HAP-1 (cell line): ENCODE measurements around the gene RETREG3.
A peak's percentile ranks its signal among the peaks of the same experiment; 100 is the strongest.
"Not testable (repeated sequence)": the region's sequence is repeated elsewhere in the genome, so short reads cannot be mapped to it uniquely, and the experiment has no call there.

Experiments
- DNase-seq, 2 experiments: peaks; one replicate each; pipeline ENCODE4 v3.0.0-alpha.2; 2016 to 2020; ENCODE audit warnings: low spot score in 2 of 2
- H3K27me3 ChIP-seq: fragments of 250-450 bp; sonication (Bioruptor Pico); 2 replicates; pipeline ENCODE4 v1.5.1; 2020; ENCODE audit warnings: low read depth, mild to moderate bottlenecking, moderate library complexity
- H3K36me3 ChIP-seq: fragments of 250-450 bp; sonication (Bioruptor Pico); replicated peaks from 2 replicates; pipeline ENCODE4 v1.5.1; 2020; ENCODE audit warnings: mild to moderate bottlenecking
- H3K4me1 ChIP-seq: fragments of 250-450 bp; sonication (Bioruptor Pico); 2 replicates; pipeline ENCODE4 v1.5.1; 2020; ENCODE audit warnings: mild to moderate bottlenecking
- H3K4me3 ChIP-seq: fragments of 250-450 bp; sonication (Bioruptor Pico); 2 replicates; pipeline ENCODE4 v1.5.1; 2020; ENCODE audit warnings: mild to moderate bottlenecking, moderate library complexity
- H3K9me3 ChIP-seq: fragments of 250-450 bp; sonication (Bioruptor Pico); 2 replicates; pipeline ENCODE4 v1.5.1; 2020; ENCODE audit warnings: mild to moderate bottlenecking, moderate library complexity
- in situ Hi-C: fragments of 300-500 bp; cut with MboI; formaldehyde crosslinking; loops from 3 replicates; pipeline ENCODE4 v1.14.3; 2020; ENCODE audit warnings: low sequenced_read_pairs, inconsistent platforms, mixed read lengths

RETREG3 gene

DNA sequence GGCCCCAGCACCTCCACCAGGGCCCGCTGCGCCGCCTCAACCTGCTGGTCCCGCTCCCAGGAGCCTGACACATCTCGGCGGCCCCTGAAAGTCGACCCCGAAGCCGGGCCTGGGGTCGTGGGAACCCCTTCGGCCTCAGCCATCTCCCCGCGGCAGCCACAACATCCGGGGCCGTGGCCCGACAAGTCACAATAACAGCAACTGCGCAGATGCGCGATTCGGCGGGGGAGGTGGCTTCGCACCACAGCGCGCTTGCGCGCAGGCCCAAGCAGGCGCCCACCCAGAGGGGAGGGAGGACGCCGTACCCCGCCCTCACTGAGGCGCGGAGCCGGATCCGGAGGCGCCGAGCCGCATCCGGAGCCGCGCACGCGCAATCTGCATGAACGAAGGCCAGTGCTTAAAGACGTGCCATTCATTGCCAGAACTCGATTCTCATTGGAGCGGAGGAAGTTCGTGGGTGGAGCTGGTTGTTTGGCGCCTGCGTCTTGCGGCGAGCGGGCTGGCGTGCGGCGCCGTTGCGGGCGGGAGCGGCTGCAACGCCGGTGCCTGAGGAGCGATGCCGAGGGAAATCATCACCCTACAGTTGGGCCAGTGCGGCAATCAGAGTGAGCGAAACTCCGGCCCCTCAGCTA, at the start of gene RETREG3, which contains the start of gene TUBG1:
Gene RETREG3 (minus strand): TSS at position 193 of the 632 bp plus-strand sequence. CDS start 50 bp downstream, at position 143.
Gene TUBG1 (plus strand): TSS at position 502 of the 632 bp plus-strand sequence. CDS start 55 bp downstream, at position 557.
- in situ Hi-C loops: no loop called here
- peak within 1 kb of the TSS; percentile 97 for H3K4me3 ChIP-seq
- H3K9me3 ChIP-seq: no peaks in the 10 kb centered on the region
- peaks cover 15% of the 10 kb centered on the region for H3K4me1 ChIP-seq
- peak; percentile 97 to 99 for DNase-seq
- no peaks in the 10 kb centered on the region for H3K27me3 ChIP-seq
- peaks cover 29% of the 10 kb centered on the region for H3K36me3 ChIP-seq

GRCh38 chr17:42657824-42658588, 48.8 kb upstream of the RETREG3 start:
- Histone ChIP-seq H3K4me3 (no peak overlapping the region), H3K27me3 (no peaks in the 10 kb centered on the region), H3K36me3 (no peaks in the 10 kb centered on the region), H3K4me1 (peaks cover 15% of the 10 kb centered on the region), H3K9me3 (peaks cover 2% of the 10 kb centered on the region; the same call in 1 of the 2 replicates)
- no peak for DNase-seq
- in situ Hi-C loops: no loop called here

DNA sequence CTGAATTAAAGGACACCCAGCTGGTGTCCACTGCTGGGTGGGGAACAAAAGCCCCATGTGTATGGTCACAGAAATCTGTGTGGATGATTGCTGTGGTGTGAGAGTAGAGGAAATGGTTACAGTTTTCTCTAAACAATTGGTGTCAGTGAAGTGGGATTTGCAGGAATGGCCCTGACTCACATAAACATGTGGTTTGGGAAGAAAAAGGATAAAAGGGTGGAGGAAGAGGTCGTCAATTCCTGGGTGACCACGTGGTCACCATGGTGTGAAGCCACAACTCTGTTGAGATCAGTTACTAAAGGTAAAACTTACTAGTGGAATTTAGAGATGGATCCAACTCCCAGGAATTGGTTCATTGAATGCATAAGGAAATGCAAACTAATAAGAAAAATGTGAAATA, 46.4 kb upstream of the RETREG3 start:
- H3K4me1 ChIP-seq: peaks cover 3% of the 10 kb centered on the region
- H3K27me3 ChIP-seq: no peaks in the 10 kb centered on the region
- 0 out of 2 replicates have a peak, but pooled peaks cover 2% of the 10 kb centered on the region for H3K9me3 ChIP-seq
- DNase-seq: no peak
- no peaks in the 10 kb centered on the region for H3K36me3 ChIP-seq
- in situ Hi-C loops: no loop called here
- H3K4me3 ChIP-seq: no peak overlapping the region

DNA sequence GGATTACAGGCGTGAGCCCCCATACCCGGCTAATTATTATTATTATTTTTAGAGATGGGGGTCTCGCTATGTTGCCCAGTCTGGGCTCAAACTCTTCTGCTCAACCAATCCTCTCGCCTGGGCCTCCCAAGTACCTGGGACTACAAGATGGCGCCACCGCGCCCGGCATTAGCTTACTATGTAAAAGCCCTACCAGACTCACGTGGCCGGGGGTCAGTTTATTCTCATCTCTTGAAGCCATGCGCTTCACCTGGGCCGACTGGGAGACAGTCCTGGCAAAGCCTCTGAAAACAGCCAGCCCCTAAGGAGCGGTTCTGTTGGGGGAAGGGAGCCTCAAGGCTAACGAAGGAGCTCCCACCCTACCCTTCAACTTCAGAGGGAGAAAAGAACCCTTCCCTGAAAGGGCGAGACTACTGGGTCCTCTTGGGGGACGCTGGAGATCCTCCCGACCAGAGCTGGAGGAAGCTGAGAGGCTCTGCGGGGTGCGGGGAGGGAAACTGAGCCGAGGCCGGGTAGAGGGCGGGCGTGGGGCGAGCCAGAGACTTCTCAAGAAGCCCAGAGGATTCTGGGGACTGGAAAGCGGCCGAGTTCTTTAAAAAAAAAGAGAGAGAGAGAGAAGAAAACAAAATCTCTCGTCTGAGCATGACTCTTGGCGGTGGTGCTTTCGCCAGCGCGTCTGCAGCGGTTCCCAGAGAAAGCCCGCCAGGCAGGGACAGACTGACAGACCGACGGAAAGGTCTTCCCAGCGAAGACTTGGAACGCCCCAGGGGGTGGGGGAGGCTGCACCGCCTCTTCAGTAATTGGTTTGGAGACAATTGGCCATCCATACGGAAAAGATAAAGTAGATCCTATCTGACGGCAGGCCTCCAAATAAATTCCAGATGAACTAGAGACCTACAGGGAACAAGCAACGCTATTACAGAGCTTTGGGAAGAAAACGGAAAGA, 44.3 kb upstream of the RETREG3 start:
- Histone ChIP-seq H3K36me3 (no peaks in the 10 kb centered on the region), H3K27me3 (no peaks in the 10 kb centered on the region), H3K4me1 (no peaks in the 10 kb centered on the region), H3K9me3 (0 out of 2 replicates have a peak, but pooled peaks cover 2% of the 10 kb centered on the region), H3K4me3 (no peak overlapping the region)
- in situ Hi-C loops: no loop called here
- DNase-seq: peak in 1 of 2 experiments; percentile 33

- no peak overlapping the region for H3K4me3 ChIP-seq
- no peak for DNase-seq
- no peaks in the 10 kb centered on the region for H3K27me3 ChIP-seq
- H3K36me3 ChIP-seq: no peaks in the 10 kb centered on the region
- in situ Hi-C loops: no loop called here
- H3K9me3 ChIP-seq: no peaks in the 10 kb centered on the region
- no peaks in the 10 kb centered on the region for H3K4me1 ChIP-seq
These were observed 42.2 kb upstream of the RETREG3 start for GRCh38 chr17:42651392-42651791.

- in situ Hi-C loops: no loop called here
- no peak for DNase-seq
These were observed 38.6 kb upstream of the RETREG3 start for GRCh38 chr17:42647778-42648177.

GRCh38 chr17:42642336-42642735, 33.2 kb upstream of the RETREG3 start:
- Histone ChIP-seq H3K36me3 (no peaks in the 10 kb centered on the region), H3K9me3 (no peaks in the 10 kb centered on the region), H3K27me3 (no peaks in the 10 kb centered on the region), H3K4me1 (no peaks in the 10 kb centered on the region), H3K4me3 (no peak overlapping the region)
- in situ Hi-C loops: no loop called here
- peak in 1 of 2 experiments; percentile 25 for DNase-seq

More at GRCh38 chr17:42647778-42648177, 38.6 kb upstream of the RETREG3 start:
- no peaks in the 10 kb centered on the region for H3K36me3 ChIP-seq
- H3K9me3 ChIP-seq: no peaks in the 10 kb centered on the region
- no peaks in the 10 kb centered on the region for H3K4me1 ChIP-seq
- H3K27me3 ChIP-seq: no peaks in the 10 kb centered on the region
- H3K4me3 ChIP-seq: no peak overlapping the region

GRCh38 chr17:42640121-42640520, 30.9 kb upstream of the RETREG3 start:
- no peaks in the 10 kb centered on the region for H3K9me3 ChIP-seq
- H3K4me3 ChIP-seq: no peak overlapping the region
- in situ Hi-C loops: no loop called here
- no peaks in the 10 kb centered on the region for H3K4me1 ChIP-seq
- H3K36me3 ChIP-seq: no peaks in the 10 kb centered on the region
- no peaks in the 10 kb centered on the region for H3K27me3 ChIP-seq
- DNase-seq: no peak

DNA sequence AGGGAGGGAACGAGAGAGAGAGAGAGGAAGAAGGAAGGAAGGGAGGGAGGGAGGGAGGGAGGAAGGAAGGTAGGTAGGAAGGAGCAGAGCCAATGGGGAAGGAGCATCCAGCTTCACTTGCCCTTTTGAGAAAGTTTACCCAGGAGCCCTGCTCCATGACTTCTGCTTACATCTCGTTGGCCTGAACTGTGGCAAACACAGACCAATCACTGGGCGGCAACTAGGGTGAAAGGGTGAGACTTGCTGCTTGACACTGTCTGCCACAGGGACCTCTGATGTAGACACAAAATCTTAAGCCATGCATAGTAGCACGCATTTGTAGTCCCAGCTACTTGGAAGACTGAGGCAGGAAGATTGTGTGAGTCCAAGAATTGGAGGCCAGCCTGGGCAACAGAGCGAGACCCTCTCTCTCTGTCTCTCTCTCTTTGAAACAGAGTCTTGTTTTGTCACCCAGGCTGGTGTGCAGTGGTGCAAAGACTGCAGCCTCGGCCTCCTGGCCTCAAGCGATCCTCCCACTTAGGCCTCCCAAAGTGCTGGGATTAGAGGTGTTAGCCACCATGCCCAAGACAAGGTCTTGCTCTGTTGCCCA, 30.4 kb upstream of the RETREG3 start:
- H3K36me3 ChIP-seq: no peaks in the 10 kb centered on the region
- H3K4me1 ChIP-seq: no peaks in the 10 kb centered on the region
- in situ Hi-C loops: no loop called here
- H3K4me3 ChIP-seq: no peak overlapping the region
- H3K27me3 ChIP-seq: no peaks in the 10 kb centered on the region
- no peaks in the 10 kb centered on the region for H3K9me3 ChIP-seq
- DNase-seq: no peak

DNA sequence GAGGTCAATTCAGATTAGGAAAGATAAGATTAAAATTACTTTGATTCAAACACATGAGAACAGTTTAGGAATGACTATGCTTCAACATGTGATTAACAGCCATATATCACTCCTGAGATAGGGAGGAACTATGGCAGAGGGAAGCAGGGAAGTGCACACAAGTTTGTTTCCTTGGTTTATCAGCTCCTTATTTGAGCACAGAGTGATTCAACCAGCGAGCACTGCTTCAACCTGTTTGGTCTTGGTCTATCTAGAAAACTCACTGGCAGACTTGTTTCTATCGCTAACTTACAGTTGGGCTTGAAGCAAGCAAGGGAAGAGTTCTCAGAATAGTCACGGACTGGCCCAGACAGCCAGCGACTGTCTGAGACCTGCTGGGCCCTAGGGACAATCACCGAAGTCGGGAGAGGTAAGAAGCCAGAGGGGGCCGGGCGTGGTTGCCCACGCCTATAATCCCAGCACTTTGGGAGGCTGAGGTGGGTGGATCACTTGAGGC, 23.8 kb upstream of the RETREG3 start:
- no peak for DNase-seq
- no peaks in the 10 kb centered on the region for H3K4me1 ChIP-seq
- in situ Hi-C loops: loop anchor here (5.0 kb wide), 1 partner anchor 51 kb away; no protein-coding TSS in a partner anchor

DNA sequence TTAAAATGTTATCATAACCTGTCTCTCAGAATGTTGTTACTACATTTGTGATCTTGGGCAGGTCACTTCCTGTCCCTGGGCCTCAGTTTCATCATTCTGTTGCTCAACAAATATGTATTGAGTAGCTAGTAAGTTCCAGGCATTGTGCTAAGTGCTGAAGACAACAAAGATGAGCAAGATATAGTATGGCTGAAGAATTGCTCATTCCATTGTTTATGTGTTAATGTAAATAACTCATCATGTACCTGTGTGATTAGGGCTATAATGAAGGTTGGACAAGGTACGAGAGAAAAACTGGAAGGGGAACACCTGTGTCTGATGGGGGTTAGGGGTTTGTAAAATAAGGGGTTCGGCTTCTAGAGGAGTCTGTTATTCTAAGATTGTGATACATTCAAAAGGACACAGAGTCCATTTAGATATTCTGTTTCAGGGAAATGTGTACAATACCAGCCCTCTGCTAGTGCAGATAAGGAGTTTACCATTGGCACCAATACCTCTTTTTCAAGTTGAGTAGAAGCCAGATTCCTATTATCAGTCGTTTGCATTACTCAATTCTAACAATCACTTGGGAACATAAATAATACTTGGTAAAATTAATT, 20.3 kb upstream of the RETREG3 start:
- no peaks in the 10 kb centered on the region for H3K4me1 ChIP-seq
- no peaks in the 10 kb centered on the region for H3K36me3 ChIP-seq
- no peak for DNase-seq
- no peaks in the 10 kb centered on the region for H3K27me3 ChIP-seq
- H3K4me3 ChIP-seq: no peak overlapping the region
- in situ Hi-C loops: loop anchor here (5.0 kb wide), 1 partner anchor 47 kb away; no protein-coding TSS in a partner anchor
- no peaks in the 10 kb centered on the region for H3K9me3 ChIP-seq

More for the DNA sequence above, 23.8 kb upstream of the RETREG3 start:
- H3K4me3 ChIP-seq: no peak overlapping the region
- H3K27me3 ChIP-seq: no peaks in the 10 kb centered on the region
- no peaks in the 10 kb centered on the region for H3K9me3 ChIP-seq
- no peaks in the 10 kb centered on the region for H3K36me3 ChIP-seq

DNA sequence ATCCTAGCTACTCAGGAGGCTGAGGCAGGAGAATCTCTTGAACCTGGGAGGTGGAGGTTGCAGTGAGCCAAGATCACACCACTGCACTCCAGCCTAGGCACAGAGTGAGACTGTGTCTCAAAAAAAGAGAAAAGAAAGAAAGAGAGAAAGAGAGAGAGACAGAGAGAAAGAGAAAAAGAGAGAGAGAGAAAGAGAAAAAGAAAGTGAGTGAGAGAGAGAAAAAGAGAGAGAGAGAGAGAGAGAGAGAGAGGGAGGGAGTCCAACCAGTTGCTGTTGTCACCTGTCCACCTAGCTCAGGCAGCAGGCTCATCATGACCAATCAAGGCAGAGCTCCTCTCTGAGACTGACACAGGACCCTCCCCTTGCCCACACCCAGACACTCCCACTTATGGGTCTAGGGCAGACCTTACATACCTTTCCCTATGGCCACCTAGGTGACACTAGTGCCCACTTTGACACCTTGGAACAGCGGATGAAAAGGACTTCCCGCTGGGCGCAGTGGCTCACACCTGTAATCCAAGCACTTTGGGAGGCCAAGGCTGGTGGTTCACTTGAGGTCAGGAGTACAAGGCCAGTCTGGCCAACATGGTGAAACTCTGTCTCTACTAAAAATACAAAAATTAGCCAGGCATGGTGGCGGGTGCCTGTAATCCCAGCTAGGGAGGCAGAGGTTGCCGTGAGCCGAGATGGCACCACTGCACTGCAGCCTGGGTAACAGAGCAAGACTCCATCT, 18.0 kb upstream of the RETREG3 start:
- H3K4me3 ChIP-seq, H3K36me3 ChIP-seq, H3K9me3 ChIP-seq, DNase-seq, in situ Hi-C loops, H3K27me3 ChIP-seq, H3K4me1 ChIP-seq: not testable (repeated sequence)
